ENCODE results near the gene PPP1R26. TPM values are rescaled to one million over a fixed set of nuclear protein-coding genes. Genes with fewer than 3 reads are reported as not detected.
"Not testable (repeated sequence)": the region's sequence is repeated elsewhere in the genome, so short reads cannot be mapped to it uniquely, and the experiment has no call there.

Gene PPP1R26
- total and polyA plus RNA-seq, 2 of the 8 experiments (the other 6 are each of a cell fraction or from before 2014, with no cell fraction given), result 9.8 to 32.7 TPM

DNA sequence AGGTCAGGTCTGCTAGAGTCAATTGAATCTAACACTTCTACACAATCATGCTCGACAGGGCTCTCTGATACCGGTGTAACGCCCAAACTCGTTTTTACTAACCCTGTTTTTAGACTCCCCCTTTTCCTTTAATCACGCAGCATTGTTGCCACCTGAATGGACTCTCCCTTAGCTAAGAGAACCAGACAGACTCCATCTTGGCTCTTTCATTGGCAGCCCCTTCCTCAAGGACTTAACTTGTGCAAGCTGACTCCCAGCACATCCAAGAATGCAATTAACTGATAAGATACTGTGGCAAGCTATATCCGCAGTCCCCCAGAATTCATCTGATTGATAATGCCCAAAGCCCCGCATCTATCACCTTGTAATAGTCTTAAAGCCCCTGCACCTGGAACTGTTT is 40.1 kb upstream of the PPP1R26 start:
- not testable (repeated sequence) for H3K27ac ChIP-seq (ENCODE audit: low read depth, low read length); FAIRE-seq

More for the DNA sequence above, 40.1 kb upstream of the PPP1R26 start:
- not testable (repeated sequence) for H3K56ac ChIP-seq (replicated peaks; ENCODE audit: insufficient read length, low read depth, low read length); H3K14ac ChIP-seq (ENCODE audit: insufficient read length); H4K20me1 ChIP-seq (replicated peaks in 1 of 2; ENCODE audit: control insufficient read depth in 1 of 2, insufficient read depth in 2 of 2, low read length in 2 of 2); H3K79me2 ChIP-seq (ENCODE audit: control insufficient read depth in 1 of 2, insufficient read depth in 2 of 2, low read length in 2 of 2); H3K23me2 ChIP-seq (ENCODE audit: low read depth, low read length); H3K36me3 ChIP-seq (ENCODE audit: control insufficient read depth in 2 of 4, insufficient read depth in 4 of 4, low read length in 3 of 4); H4K5ac ChIP-seq (ENCODE audit: insufficient read length, low read depth, low read length); H4K91ac ChIP-seq (replicated peaks; ENCODE audit: insufficient read length, low read length); H2BK12ac ChIP-seq (ENCODE audit: low read depth, low read length); H3K79me1 ChIP-seq (ENCODE audit: low read depth, low read length); H2AK5ac ChIP-seq (ENCODE audit: low read depth, low read length); H3K4ac ChIP-seq (replicated peaks; ENCODE audit: insufficient read length, low read depth, low read length); H3K4me2 ChIP-seq (ENCODE audit: insufficient read depth in 1 of 2, low read depth in 2 of 2, low read length in 2 of 2); H2BK120ac ChIP-seq (replicated peaks; ENCODE audit: low read depth, low read length); H3K4me3 ChIP-seq (ENCODE audit: extremely low read depth in 1 of 4, insufficient read depth in 2 of 4, low read depth in 3 of 4, low read length in 4 of 4); H3K23ac ChIP-seq (ENCODE audit: insufficient read length); DNase-seq (ENCODE audit: low read depth in 1 of 2, low spot score in 2 of 2); H3K27me3 ChIP-seq (replicated peaks in 1 of 4; ENCODE audit: control insufficient read depth in 3 of 4, extremely low read depth in 1 of 4, insufficient read depth in 3 of 4, low read length in 3 of 4); H2AFZ ChIP-seq (ENCODE audit: low read length); H3K4me1 ChIP-seq (replicated peaks in 1 of 4; ENCODE audit: control insufficient read depth in 3 of 4, insufficient read depth in 4 of 4, low read length in 3 of 4); H3K9ac ChIP-seq (replicated peaks in 1 of 4; ENCODE audit: extremely low read depth in 1 of 4, low read depth in 3 of 4, low read length in 3 of 4); H3K18ac ChIP-seq (ENCODE audit: extremely low read depth, low read length); H4K8ac ChIP-seq (ENCODE audit: extremely low read depth, insufficient read depth, low read length); H2BK20ac ChIP-seq (ENCODE audit: low read length); H2BK5ac ChIP-seq (ENCODE audit: low read depth, low read length); H2BK15ac ChIP-seq (ENCODE audit: low read length); H3K9me3 ChIP-seq (ENCODE audit: insufficient read depth in 2 of 2, low read depth in 1 of 2, low read length in 1 of 2)
- ChIA-PET POLR2A (ENCODE audit: partially characterized antibody) (interaction anchor here (1.2 kb wide), 1 partner anchor 16 kb away, joined by 6 read pairs; no protein-coding TSS in a partner anchor), CTCF (ENCODE audit: partially characterized antibody) (interaction anchor here (1.0 to 5.3 kb wide), 14 partner anchors 8 to 353 kb away, joined by 3 to 47 read pairs (median 6); no protein-coding TSS in a partner anchor)
- 85% methylated on average over 7 of the region's 7 CpGs; no CpG with 5 or more reads in 1 of the 2 experiments for WGBS, 2 experiments (ENCODE audit: extremely low coverage in 1 of 2, insufficient coverage in 1 of 2, insufficient read length in 1 of 2, insufficient replicate concordance in 2 of 2, low coverage in 1 of 2, low lambda C conversion rate in 2 of 2, missing lambda C conversion rate in 1 of 2)
